Ecto neural progenitor cell (in vitro differentiated cells): Measurements from ENCODE around the gene PRXL2B.
"Not testable (repeated sequence)": the region's sequence is repeated elsewhere in the genome, so short reads cannot be mapped to it uniquely, and the experiment has no call there.

Experiments
- DNase-seq: peaks from one replicate; pipeline ENCODE4 v3.0.0-alpha.2; 2018; ENCODE audit warnings: low spot score

PRXL2B gene

GRCh38 chr1:2586154-2587070, at the start of gene PRXL2B:
TSS of gene PRXL2B (plus strand) at chr1:2586777. CDS start at chr1:2586886, 109 bp downstream.
- DNase-seq: peak; percentile 100

- no peak for DNase-seq
Observed at GRCh38 chr1:2537784-2538115, 48.8 kb upstream of the PRXL2B start.

GRCh38 chr1:2538376-2538775, 48.2 kb upstream of the PRXL2B start:
- no peak for DNase-seq

- no peak for DNase-seq
Observed at GRCh38 chr1:2538872-2539271, 47.7 kb upstream of the PRXL2B start.

GRCh38 chr1:2539312-2539907, 47.2 kb upstream of the PRXL2B start:
- no peak for DNase-seq

- DNase-seq: peak; percentile 92
Observed at GRCh38 chr1:2540816-2541492, 45.6 kb upstream of the PRXL2B start.

- DNase-seq: no peak
Observed at GRCh38 chr1:2541619-2542245, 44.8 kb upstream of the PRXL2B start.

GRCh38 chr1:2542246-2542915, 44.2 kb upstream of the PRXL2B start:
- DNase-seq: no peak

- peak; percentile 86 for DNase-seq
Observed at GRCh38 chr1:2543543-2544092, 43.0 kb upstream of the PRXL2B start.

GRCh38 chr1:2544093-2544874, 42.3 kb upstream of the PRXL2B start:
- DNase-seq: peak; percentile 73

- DNase-seq: peak; percentile 88
Observed at GRCh38 chr1:2544875-2545640, 41.5 kb upstream of the PRXL2B start.

- peak; percentile 96 for DNase-seq
Observed at GRCh38 chr1:2545754-2546514, 40.6 kb upstream of the PRXL2B start.

GRCh38 chr1:2546515-2547209, 39.9 kb upstream of the PRXL2B start:
- DNase-seq: peak; percentile 85

- DNase-seq: no peak
Observed at GRCh38 chr1:2547210-2548067, 39.1 kb upstream of the PRXL2B start.

GRCh38 chr1:2548068-2548589, 38.4 kb upstream of the PRXL2B start:
- peak; percentile 88 for DNase-seq

- DNase-seq: not testable (repeated sequence)
Observed at GRCh38 chr1:2549367-2550029, 37.1 kb upstream of the PRXL2B start.
